Measurements from ENCODE around the gene NRXN3.
"Not testable (repeated sequence)": the region's sequence is repeated elsewhere in the genome, so short reads cannot be mapped to it uniquely, and the experiment has no call there.

The NRXN3 gene

DNA sequence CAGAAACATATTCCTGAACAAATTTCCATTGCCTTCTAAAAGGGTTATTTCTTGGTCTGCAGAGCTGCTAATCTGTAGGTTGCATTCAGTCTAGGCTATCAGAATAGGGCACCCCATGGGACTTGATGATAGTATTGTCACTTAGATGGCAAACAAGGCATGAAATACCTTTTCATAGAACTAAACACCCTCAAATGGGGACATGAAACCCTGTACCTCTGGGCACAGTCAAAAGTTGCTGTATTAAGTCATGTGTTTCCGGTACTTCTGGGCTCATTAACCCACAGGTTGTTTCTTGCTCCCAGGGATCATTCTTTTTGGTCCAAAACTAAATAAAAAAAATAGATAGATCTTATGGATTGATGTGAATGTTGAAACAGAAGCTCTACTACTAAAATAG, 930.4 kb downstream of the NRXN3 start:
- DNase-seq (ENCODE audit: low spot score): no peak
- in situ Hi-C loops (cut with MboI; ENCODE audit: low sequenced_read_pairs, unreplicated experiment): no loop called here
- TF ChIP-seq, protein P1, sequence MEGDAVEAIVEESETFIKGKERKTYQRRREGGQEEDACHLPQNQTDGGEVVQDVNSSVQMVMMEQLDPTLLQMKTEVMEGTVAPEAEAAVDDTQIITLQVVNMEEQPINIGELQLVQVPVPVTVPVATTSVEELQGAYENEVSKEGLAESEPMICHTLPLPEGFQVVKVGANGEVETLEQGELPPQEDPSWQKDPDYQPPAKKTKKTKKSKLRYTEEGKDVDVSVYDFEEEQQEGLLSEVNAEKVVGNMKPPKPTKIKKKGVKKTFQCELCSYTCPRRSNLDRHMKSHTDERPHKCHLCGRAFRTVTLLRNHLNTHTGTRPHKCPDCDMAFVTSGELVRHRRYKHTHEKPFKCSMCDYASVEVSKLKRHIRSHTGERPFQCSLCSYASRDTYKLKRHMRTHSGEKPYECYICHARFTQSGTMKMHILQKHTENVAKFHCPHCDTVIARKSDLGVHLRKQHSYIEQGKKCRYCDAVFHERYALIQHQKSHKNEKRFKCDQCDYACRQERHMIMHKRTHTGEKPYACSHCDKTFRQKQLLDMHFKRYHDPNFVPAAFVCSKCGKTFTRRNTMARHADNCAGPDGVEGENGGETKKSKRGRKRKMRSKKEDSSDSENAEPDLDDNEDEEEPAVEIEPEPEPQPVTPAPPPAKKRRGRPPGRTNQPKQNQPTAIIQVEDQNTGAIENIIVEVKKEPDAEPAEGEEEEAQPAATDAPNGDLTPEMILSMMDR (IDR thresholded peaks at IDR 0.05; ENCODE audit: borderline replicate concordance, control extremely low read depth, extremely low read depth, insufficient read depth, missing control alignments): no peak

DNA sequence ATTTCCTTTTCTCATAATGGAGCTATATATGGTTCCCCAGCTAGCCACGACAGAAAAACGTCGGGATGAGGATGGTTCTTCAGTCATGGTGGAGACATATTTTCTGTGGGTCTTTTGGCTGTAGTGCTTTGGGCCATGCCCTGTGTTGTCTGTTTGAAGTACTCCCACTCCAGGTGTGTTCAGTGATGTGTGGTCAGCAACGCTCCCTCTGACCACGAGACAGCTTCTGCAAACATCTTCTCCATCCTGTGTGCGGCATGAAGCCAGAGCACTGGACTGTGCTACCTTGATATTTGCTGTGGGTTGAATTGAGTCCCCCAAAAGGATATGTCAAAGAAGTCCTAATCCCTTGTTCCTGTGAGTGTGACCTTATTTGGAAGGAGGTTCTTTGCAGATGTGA, 931.2 kb downstream of the NRXN3 start:
- TF ChIP-seq, protein P1 (IDR thresholded peaks at IDR 0.05; ENCODE audit: borderline replicate concordance, control extremely low read depth, extremely low read depth, insufficient read depth, missing control alignments): no peak
- DNase-seq (ENCODE audit: low spot score): no peak
- in situ Hi-C loops (cut with MboI; ENCODE audit: low sequenced_read_pairs, unreplicated experiment): no loop called here

DNA sequence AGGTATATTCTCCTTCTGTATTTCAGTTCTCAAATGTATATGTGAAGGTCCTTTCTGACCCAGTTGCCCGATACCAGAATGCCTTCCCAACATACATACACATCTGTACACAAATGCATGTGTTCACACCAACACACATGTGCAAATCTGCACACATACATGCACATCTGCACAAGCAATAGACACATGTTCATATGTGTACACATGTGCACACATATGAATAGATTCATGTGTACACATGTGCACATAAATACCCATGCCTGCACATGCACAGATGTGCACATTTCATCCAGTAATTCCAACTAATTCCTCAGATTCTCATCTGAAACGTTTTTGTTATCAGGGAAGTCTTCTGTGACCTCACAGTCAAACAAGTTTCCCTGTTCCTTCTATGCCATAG, 933.6 kb downstream of the NRXN3 start:
- in situ Hi-C loops (cut with MboI; ENCODE audit: low sequenced_read_pairs, unreplicated experiment): no loop called here

DNA sequence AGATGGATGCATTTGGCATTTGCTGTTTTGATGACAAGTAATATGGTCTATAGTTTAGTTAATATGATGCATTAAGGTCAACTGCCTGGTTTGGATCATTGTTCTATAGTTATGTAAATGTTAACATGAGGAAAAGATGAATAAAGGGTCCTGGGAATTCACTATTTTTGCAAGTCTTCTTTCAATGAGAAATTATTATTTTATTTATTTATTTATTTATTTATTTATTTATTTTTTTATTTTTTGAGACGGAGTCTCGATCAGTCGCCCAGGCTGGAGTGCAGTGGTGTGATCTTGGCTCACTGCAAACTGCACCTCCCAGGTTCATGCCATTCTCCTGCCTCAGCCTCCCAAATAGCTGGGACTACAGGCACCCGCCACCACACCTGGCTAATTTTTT, 940.4 kb downstream of the NRXN3 start:
- DNase-seq (ENCODE audit: low spot score); in situ Hi-C loops (cut with MboI; ENCODE audit: low sequenced_read_pairs, unreplicated experiment): not testable (repeated sequence)

More for the DNA sequence above, 933.6 kb downstream of the NRXN3 start:
- TF ChIP-seq, protein P1 (IDR thresholded peaks at IDR 0.05; ENCODE audit: borderline replicate concordance, control extremely low read depth, extremely low read depth, insufficient read depth, missing control alignments): no peak
- no peak for DNase-seq (ENCODE audit: low spot score)

DNA sequence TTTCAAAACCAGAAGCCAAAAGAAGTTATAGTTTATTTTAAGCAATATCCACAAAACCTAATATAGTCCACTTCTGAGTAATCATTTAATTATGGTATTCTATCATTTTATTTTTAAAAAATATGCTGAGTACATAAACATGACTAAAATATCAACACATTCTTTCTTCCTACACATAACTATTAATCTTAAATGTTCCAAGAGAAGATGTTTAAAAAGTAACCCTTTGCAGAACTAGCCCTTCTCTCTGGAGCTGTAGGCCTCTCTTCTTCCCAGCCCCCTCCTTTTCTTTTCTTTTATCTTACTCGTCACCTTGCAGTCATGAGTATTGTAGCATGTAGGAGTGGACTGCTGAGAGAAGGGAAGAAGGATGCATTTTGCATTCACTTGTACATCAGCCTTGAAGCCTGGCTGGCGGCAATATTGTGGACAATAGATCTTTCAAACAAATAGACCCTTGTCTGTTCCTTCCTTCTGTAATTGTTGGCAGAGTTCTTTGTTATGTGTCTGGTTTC, 941.9 kb downstream of the NRXN3 start:
- in situ Hi-C loops (cut with MboI; ENCODE audit: low sequenced_read_pairs, unreplicated experiment): no loop called here
- DNase-seq (ENCODE audit: low spot score): no peak
- TF ChIP-seq, protein P1 (IDR thresholded peaks at IDR 0.05; ENCODE audit: borderline replicate concordance, control extremely low read depth, extremely low read depth, insufficient read depth, missing control alignments): no peak

DNA sequence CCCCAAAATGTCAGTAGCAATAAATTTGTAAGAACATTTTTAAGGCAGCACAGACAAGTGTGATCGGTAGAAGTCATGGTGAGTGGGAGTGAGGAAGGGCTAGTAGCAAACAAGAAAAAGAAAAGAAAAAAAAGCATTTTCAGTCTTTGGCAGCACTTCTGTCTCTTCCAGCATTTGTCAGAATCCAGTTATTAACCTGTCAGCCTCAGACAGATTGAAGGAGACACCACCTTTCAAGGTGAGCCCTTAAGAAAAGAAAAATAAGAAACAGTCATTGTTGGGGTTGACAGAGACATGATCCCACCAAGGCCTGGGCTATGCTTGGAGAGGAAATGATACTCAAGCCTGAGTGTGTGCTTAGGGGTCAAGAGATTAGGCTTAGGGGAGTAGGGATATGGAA, 947.4 kb downstream of the NRXN3 start:
- TF ChIP-seq, protein P1 (IDR thresholded peaks at IDR 0.05; ENCODE audit: borderline replicate concordance, control extremely low read depth, extremely low read depth, insufficient read depth, missing control alignments): no peak
- DNase-seq (ENCODE audit: low spot score): no peak
- in situ Hi-C loops (cut with MboI; ENCODE audit: low sequenced_read_pairs, unreplicated experiment): no loop called here

DNA sequence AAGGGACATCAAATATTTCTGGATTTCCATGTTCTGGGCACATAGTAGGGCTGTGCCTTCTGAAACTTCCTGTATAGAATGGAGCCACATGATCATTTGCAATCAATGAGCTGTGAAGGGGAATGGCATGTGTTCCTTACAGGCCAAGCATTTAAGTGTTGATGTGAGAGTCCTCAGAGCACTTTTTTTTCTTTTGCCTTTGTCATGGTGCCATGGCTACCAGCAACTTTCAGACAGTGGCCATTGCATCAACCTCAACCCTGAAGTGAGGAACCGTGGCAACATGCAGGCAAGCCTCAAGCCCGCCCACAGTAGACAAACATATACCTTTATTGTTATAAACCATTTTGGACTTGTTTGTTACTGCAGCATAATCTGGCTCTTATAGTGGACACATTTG, 948.1 kb downstream of the NRXN3 start:
- TF ChIP-seq, protein P1 (IDR thresholded peaks at IDR 0.05; ENCODE audit: borderline replicate concordance, control extremely low read depth, extremely low read depth, insufficient read depth, missing control alignments): no peak
- in situ Hi-C loops (cut with MboI; ENCODE audit: low sequenced_read_pairs, unreplicated experiment): no loop called here

More for the DNA sequence above, 948.1 kb downstream of the NRXN3 start:
- no peak for DNase-seq (ENCODE audit: low spot score)
